HG03575 (cell line): ENCODE measurements around the gene TSR3.

ENCODE experiments used
- ATAC-seq: cut with Tn5 transposase; IDR thresholded peaks from one replicate; pipeline ENCODE4 v1.9.1; 2021; ENCODE audit not compliant: unreplicated experiment, insufficient number of reproducible peaks, low FRiP score; ENCODE audit errors: extremely low read depth

The TSR3 gene

GRCh38 chr16:1378804-1379303 is 27.2 kb upstream of the TSR3 start:
- ATAC-seq = no peak

GRCh38 chr16:1378087-1378803 is 26.6 kb upstream of the TSR3 start:
- ATAC-seq = no peak

- no peak for ATAC-seq
These were observed 25.8 kb upstream of the TSR3 start for GRCh38 chr16:1377406-1378010.

GRCh38 chr16:1375741-1376410 is 24.2 kb upstream of the TSR3 start:
- ATAC-seq = no peak

GRCh38 chr16:1375298-1375640 is 23.6 kb upstream of the TSR3 start:
- no peak for ATAC-seq

- ATAC-seq = no peak
These were observed 23.0 kb upstream of the TSR3 start for GRCh38 chr16:1374418-1375297.

GRCh38 chr16:1372292-1372950 is 20.7 kb upstream of the TSR3 start:
- no peak for ATAC-seq

- ATAC-seq = no peak
These were observed 19.6 kb upstream of the TSR3 start for GRCh38 chr16:1371054-1371978.

- no peak for ATAC-seq
These were observed 16.0 kb upstream of the TSR3 start for GRCh38 chr16:1367486-1368174.

- no peak for ATAC-seq
These were observed 15.1 kb upstream of the TSR3 start for GRCh38 chr16:1366712-1367299.

GRCh38 chr16:1366060-1366711 is 14.5 kb upstream of the TSR3 start:
- no peak for ATAC-seq

GRCh38 chr16:1364510-1364909 is 12.8 kb upstream of the TSR3 start:
- no peak for ATAC-seq

- ATAC-seq = no peak
These were observed 11.9 kb upstream of the TSR3 start for GRCh38 chr16:1363501-1364041.

- no peak for ATAC-seq
These were observed 11.1 kb upstream of the TSR3 start for GRCh38 chr16:1362807-1363206.

GRCh38 chr16:1361685-1362360 is 10.1 kb upstream of the TSR3 start:
- ATAC-seq = no peak
